Stimulated activated CD4-positive, alpha-beta T cell treated with anti-CD3 and anti-CD28 coated beads, TNF-alpha, amount 100 ng/mL, for 24 hours (primary cell): Measurements from ENCODE around the gene KIAA1328.
"Not testable (repeated sequence)": the region's sequence is repeated elsewhere in the genome, so short reads cannot be mapped to it uniquely, and the experiment has no call there.

Source experiments
- DNase-seq, 3 experiments: peaks; one replicate each; pipeline ENCODE4 v3.0.0-alpha.2; 2020; ENCODE audit warnings: low read depth in 3 of 3

The KIAA1328 gene

DNA sequence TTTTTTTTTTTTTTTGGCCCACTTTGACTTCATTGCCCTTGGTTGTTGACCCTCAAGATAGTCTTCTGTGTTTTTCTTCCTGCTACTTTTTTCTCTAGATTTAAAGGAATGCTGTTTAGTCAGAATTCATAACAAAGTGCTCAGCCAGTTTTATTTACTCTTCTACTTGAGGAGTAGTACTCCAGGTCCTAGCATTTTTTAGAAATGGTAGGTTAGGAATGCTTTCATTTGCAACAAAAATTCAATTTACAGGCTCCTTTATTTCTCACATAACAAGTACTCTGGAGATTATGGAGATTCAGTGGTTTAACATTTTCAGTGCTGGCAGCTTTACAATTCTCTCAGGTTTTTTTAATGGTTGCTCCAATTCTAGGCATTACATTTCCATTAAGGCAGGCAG is 58.2 kb downstream of the KIAA1328 start:
- no peak for DNase-seq

DNA sequence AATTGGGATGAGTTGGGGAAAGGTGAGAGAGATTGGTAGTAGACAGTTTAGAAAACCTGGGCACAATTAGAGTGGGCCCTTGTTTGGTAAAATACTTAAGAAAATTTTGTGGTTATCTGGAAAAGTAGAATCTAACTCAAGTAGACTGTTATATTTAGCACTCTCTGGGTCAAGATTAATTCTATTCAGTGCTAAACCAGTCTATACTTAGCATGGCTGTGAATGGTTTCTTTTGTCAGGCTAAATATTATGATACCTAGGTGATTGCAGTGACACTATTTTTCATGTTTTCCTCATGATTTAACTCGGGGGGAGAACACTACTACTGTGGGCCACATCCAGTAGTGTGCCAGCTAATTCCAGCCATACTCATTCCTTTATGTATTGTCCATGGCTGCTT is 58.9 kb downstream of the KIAA1328 start:
- no peak for DNase-seq

DNA sequence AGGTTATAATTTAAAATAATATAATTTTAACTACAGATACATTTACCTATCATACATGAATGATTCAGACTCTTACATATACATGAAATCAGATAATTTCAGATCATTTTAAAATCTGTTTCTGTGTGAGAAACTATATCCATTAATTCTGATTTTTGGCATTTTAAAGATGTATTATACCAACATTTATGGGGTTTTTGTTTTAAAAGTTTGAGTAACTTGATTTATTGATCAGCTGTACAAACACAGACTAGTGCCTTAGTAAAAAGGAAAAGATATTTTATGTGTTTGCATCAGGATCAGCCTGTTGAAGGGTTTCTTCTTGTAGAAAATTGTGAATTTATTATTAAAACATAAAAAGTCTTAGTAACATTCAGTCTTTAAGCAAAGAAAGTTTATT is 59.9 kb downstream of the KIAA1328 start:
- no peak for DNase-seq

DNA sequence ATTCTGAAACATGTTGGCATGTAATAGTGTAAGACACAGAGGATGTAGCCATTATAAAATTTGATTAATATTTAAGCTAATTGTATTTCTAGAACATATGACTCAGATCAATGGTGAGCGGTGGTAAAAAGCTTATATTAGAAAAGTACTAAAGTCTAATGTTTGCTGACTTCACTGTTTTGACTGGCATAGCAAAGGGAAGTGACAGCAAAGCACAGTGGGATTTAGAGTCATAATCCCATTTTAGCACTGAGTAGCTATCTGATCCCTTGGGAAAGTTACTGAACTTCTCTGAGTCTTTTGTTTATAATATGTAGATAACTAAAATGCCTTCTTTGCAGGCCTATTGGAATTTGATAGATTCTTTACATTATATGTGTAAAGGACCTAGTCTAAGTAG is 60.4 kb downstream of the KIAA1328 start:
- no peak for DNase-seq

DNA sequence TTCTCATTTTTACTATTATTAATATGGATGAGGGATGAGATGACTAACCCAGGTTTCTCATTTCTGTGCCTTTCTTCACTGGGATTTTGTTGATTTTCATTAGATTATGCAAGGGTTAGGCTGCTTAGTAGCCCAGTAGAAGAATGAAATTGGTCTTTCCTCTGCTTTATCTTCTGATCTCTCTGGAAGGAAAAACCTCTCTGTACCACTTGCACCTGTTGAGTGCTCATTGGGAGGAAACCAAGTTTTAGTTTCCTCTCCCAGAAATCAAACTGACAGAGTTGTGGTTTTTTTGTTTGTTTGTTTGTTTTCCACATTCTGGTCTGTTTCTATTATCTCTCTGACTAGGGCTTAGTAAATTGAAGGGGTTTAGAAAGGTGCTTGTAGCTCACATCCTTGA is 60.8 kb downstream of the KIAA1328 start:
- no peak for DNase-seq

DNA sequence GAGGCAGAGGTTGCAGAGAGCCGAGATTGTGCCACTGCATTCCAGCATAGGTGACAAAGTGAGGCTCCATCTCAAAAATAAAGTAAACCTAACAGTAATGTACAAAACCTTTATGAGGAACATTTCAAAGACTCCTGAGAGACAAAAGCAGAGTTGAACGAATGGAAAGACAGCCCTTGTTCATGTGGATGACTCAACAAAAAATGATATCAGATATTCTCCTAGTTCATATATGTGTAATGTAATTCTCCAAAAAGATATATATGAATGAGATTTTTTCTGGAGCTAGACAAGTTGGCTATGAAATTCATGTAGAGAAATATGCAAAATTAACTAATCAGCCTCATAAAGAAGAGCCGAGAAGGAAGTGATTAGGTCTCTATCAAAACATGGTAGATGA is 61.7 kb downstream of the KIAA1328 start:
- DNase-seq, result no peak

DNA sequence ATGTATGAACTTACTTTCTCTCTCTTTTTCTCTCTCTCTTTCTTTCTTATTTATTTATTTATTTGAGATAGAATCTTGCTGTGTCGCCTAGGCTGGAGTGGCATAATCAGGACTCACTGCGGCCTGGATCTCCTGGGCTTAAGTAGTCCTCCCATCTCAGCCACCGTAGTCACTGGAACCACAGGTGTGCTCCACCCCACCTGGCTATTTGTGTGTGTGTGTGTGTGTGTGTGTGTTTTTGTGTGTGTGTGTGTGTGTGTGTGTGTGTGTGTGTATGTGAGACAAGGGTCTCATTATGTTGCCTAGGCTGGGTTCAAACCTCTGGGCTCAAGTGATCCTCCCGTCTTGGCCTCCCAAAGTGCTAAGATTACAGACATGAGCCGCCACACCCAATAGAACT is 64.3 kb downstream of the KIAA1328 start:
- DNase-seq, result no peak

DNA sequence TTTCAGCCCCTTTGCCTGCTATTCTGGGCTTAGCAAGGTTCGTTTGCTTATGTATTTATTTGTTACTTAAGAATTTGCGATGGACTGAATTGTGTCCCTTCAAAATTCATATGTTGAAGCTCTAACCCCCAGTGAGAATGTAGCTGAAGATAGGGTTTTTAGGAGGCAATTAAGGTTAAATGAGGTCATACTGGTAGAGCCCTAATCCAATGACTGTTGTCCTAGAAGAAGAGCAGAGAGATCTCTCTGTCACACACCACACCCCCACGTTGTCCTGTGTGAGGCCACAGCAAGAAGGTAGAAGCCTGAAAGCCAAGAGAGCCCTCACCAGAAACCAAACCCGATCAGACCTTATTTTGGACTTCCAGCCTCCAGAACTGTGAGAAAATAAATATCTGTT is 66.7 kb downstream of the KIAA1328 start:
- DNase-seq, result no peak

DNA sequence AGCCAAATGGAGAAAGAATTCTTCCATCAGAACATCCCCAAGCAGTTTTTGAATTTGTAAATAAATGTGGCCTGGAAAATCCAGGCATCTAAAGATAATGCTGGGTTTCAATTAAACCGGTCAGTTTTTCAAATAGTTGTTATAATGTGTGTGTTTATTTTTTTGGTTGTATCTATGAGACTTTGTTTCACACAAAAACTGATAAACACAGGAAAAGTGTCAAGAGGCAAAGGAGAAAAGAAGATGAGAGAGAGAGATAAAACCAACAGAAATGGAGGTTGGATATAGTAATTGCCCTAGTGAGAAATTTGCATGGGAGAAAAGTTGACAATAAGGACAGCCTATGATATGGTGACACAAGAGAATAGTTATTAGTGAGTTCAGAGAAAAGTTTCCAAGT is 68.3 kb downstream of the KIAA1328 start:
- DNase-seq, result no peak

DNA sequence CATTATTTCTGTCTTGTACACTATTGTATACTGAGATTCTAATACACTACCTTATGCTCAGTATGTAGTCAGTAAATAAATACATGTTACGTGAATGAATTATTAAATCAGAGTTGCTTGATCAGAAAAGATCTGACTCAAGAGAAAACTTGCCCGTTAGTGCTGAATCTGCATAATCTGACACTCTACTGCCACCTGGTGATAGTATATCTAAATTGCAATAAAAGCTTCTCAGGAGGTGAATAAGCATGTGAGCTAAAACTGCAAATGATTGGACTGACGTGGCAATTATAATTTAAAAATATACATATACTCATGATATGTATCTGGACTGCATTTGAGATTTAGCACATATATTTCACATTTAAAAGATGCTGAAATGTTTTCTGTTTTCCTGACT is 70.4 kb downstream of the KIAA1328 start:
- DNase-seq, result no peak

DNA sequence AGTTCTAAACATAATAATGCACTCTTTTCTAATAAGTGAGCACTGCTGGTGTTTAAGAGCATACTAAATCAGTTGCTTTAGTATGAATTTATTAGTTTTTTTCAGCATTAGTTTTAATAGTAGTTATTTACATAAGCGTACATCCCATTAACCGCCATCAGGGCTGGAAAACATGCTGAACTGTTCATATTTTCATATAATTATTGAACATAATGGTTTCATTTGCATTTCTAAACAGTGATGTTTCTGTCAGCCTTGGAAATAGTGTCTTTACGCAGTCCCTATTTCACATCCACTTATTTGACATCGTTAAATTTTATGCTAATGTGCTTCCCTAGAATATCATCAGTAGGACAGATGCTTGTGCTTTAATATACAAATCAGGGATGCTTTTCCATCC is 71.5 kb downstream of the KIAA1328 start:
- DNase-seq, result no peak

DNA sequence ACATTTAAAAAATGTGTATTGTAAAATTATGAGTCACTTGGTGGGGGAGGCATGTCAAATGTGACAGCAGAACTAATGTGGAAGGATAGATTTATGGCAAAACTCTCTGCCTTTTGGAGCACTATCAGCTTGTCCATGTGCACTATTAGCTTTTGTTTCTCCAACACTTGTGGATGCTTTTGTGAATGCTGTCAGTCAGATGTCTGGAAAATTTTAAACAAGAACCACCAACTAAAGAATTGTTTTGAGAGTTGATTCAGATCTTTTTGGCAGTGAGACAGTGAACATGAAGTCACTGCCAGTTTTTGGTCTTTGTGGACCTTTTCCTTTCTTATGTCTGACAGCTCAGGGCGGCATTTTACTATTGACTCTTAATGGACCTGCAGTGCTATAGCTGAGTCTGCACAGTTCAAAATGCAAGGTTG is 72.4 kb downstream of the KIAA1328 start:
- no peak for DNase-seq

DNA sequence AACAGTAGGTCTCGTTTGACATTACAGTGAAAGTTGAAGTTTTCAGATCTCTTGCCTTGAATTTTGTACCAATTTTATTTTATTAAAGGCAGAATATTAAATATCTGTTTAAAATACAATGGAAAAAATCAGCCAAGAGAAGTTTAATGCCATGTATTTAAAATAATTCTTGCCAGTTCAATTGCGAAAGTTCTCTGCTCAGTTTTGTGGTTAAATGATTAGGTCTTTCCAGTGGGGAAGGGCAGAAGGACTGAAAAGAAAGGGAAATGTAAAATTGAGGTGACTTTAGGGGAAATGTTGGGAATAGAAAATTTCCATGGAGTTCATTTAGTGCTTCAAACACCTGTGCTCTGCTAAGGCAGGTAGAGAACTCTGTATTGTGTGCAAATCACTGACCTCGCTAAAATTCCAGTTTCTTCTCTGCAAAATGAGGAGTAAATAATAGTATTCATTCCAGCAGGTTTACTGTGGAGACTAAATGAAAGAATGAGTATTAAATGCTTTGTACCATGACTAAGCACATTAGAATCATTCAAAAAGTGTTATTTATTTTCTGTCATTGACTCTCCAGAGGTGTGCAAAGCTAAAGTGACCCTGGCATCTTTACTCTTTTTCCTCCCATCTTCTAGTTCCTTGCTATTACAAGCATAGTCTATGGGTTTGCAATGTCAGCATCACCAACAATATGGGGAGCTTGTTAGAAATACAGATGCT is 74.4 kb downstream of the KIAA1328 start:
- no peak for DNase-seq

DNA sequence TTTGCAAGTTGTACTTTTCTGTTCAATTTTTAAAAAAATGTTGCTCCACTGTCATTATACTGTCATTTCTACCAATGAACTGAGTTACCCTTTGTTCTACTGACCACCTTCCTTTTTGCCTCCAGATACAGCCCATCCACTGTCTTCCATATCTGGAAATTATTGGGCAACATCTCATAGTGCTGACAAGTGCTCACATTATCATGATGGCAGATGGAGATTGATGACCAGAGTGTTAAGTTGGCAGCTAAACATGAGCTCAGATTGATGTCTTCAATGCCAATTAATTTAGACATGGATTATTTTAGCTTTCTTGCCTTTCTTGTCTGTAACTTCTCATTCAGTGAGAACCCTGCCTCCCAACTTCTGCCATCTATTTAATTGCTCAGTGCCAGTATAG is 76.6 kb downstream of the KIAA1328 start:
- no peak for DNase-seq

DNA sequence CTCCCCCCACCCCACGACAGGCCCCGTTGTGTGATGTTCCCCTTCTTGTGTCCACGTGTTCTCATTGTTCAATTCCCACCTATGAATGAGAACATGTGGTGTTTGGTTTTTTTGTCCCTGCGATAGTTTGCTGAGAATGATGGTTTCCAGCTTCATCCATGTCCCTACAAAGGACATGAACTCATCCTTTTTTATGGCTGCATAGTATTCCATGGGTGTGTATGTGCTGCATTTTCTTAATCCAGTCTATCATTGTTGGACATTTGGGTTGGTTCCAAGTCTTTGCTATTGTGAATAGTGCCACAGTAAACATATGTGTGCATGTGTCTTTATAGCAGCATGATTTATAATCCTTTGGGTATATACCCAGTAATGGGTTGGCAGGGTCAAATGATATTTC is 80.4 kb downstream of the KIAA1328 start:
- not testable (repeated sequence) for DNase-seq

DNA sequence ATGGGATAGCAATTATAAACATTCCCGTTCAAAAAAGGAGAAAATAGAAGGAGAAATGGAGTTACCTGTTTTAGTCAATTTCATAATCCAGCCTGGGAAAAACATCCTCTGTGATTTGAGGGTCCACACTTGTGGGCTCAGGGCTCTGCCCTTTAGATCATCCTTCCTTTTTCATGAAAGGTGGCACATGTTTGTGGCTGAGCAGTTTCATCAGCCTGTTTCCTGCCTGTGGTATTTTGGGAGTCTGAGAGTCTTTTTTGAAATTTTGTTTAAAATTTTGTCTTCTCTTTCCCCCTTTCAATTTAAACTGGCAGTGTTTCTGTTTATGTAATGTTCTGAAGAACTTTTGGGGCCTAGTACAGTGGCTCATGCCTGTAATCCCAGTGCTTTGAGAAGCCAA is 84.0 kb downstream of the KIAA1328 start:
- no peak for DNase-seq

DNA sequence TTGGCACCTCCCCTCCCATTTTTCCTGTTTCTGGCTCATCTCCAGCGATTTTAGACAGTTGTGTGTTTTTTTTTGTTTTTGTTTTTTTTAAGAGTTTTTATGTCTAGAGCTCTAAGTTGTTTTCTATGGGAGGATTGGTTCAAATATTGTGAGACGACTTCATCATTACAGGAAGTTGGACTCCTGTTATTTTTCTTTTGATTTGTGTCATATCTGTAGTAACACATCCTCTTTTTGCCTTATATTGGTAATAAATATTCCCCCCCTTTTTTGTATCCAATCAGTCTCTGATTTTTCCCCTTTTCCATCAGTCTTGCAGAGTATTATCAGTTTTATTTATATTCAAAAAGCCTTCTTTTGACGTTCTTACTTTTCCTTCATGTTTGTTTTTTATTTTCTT is 89.0 kb downstream of the KIAA1328 start:
- DNase-seq, result no peak

DNA sequence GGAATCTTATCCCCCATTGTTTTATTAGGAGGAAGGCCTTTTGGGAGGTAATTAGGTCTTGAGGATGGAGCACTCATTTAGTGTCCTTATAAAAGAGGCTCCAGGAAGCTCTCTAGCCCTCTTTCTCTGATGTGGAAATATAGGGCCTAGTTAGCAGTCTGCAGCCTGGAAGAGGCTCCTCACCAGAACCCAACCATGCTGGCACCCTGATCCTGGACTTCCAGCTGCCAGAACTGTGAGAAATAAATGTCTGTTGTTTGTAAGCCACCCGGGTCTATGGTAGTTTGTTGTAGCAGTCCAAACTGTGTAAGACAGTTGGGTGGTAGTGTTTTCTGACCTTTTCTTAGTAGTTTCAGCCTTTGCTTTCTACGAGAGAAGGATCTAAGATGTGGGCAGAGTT is 100.7 kb downstream of the KIAA1328 start:
- no peak for DNase-seq

DNA sequence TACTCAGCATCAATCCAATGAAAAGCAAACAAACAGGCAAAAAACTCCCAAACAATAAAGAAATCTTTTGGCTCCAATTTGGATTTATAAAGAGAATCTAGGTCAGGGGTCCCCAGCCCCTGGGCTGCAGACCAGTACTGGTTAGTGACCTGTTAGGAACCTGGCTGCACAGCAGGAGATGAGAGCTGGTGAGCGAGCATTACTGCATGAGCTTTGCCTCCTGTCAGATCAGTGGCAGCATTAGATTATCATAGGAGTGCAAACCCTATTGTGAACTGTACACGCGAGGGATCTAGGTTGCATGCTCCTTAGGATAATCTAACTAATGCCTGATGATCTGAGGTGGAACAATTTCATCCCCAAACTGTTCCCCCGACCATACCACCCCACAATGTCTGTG is 102.2 kb downstream of the KIAA1328 start:
- DNase-seq, result no peak

DNA sequence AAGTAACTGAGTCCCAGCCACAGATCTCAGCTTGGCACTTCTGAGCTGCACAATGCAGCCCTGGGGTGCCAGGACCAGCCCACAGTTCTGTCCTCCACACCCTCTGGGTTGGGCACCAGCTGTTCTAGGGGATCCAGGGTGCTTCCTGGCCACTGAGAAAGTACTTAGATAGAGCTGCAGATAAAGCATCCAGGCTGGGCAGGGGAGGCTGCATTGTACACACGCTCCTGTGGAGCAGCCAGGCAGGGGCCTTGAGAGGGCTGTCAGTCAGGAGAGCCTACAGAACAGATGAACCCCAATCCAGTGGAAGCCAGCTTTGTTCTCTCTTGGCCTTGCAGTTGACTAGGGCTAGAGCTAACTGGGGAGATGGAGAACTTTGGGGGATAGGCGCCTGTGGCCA is 104.6 kb downstream of the KIAA1328 start:
- no peak for DNase-seq

DNA sequence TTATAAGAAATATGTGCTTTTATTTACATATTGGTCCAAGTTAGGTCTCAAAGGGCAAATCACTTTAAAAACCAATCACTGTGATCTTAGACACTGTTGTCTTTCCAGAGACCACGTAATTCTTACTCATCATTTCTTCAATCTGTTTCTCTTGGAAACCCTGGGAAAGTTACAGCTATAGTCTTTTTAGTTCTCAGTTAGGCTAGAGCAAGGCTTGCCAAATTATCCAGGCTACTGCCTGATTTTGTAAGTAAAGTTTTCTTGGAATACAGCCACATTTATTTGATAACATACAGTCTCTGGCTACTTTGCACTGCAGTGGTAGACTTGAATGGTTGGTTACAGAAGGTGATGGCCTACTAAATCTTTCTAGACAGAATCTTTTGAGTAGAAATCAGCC is 106.0 kb downstream of the KIAA1328 start:
- DNase-seq, result no peak

DNA sequence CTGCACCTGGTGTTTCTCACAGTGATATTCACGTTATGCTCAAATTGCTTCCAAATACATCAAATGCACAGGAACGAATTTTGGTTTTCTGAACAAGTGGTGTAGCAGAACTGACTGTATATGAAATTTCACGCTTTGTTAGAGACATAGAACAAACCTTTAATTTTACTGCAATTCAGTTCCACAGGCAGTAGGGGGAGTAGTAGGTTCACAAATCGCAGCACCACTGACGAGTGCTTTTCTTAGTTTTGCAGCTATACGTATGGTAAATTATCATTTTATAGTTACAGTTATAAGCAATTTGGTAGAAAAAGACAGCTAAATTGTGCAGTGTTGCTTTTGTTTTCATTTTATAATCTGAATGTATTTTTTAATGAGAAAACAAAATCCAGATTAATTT is 113.3 kb downstream of the KIAA1328 start:
- DNase-seq, result no peak

DNA sequence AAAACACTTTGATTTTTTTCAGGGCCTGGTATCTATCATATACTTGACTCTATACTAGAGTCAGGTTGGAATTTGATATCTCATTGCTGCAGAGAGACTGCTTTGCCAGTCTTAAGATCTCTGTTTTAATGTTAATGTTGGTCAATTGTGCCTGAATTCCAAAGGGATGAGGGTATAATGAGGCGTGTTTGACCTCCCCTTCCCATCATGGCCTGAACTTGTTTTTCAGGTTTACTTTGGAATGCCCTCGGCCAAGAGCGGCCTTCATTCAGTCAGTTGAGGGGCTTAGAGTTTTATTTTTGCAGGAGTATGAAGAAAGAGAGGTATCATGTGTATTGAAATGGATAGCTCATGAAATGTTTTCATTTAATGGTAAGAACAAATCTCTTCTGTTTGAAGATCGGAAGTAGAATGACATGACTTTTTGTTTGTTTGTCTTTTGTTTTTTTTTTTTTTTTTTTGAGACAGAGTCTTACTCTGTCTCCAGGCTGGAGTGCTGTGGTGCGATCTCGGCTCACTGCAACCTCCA is 119.0 kb downstream of the KIAA1328 start:
- DNase-seq, result no peak

DNA sequence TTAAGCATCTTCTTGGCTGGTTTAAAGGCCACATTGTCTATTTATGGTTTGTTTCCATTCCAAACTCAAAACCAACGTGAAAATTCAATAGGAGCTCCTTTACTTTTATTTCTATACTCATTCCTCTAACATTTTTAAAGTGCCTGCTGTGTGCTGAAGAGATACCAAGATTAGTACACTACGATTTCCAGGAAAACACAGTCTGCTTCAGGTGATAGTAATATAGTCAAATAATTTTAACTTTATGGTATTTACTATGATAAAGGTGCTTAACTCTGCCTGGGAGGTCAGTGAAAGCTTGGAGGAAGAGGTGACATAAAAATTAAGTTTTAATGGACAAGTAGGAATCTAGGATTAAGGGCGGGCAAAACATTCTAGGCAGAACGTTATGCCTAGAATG is 121.4 kb downstream of the KIAA1328 start:
- no peak for DNase-seq
